Lower lobe of right lung (tissue), 2 donors: Measurements from ENCODE around the gene BORCS8. TPM values are rescaled to one million over a fixed set of nuclear protein-coding genes. Genes with fewer than 3 reads are reported as not detected.

Source experiments
- ATAC-seq, 2 donors: fragments of 200-7000 bp; cut with Tn5 transposase; one replicate each; pipeline ENCODE4 v1.9.1; 2020 to 2022; ENCODE audit warnings: mild to moderate bottlenecking in 2 of 2, moderate library complexity in 2 of 2
- DNase-seq: peaks from one replicate; pipeline ENCODE4 v3.0.0-alpha.2; 2020
- H3K27ac ChIP-seq: fragments of 200-600 bp; one replicate; pipeline ENCODE4 v1.8.0; 2022
- H3K27me3 ChIP-seq: fragments of 200-600 bp; one replicate; pipeline ENCODE4 v1.8.0; 2022; ENCODE audit warnings: low read depth
- H3K36me3 ChIP-seq: fragments of 200-600 bp; one replicate; pipeline ENCODE4 v1.8.0; 2022; ENCODE audit warnings: mild to moderate bottlenecking
- H3K4me1 ChIP-seq: fragments of 200-600 bp; one replicate; pipeline ENCODE4 v1.8.0; 2022
- H3K4me3 ChIP-seq: fragments of 200-600 bp; one replicate; pipeline ENCODE4 v1.8.0; 2022; ENCODE audit warnings: mild to moderate bottlenecking
- H3K9me3 ChIP-seq: fragments of 200-600 bp; one replicate; pipeline ENCODE4 v1.8.0; 2022
- CTCF ChIP-seq: fragments of 200-600 bp; IDR thresholded peaks from one replicate; pipeline ENCODE4 v1.8.0; 2022; ENCODE audit warnings: antibody characterized with exemption, mild to moderate bottlenecking
- intact Hi-C: fragments of 100-400 bp; cut with DNase I; formaldehyde crosslinking; loops from one replicate; pipeline ENCODE4 v1.11.0; 2022
- total RNA-seq: library from RNA; stranded (reverse); fragmentation: NEBNext Ultra II Directional; extraction: Animal tissue kit (Norgen Biotek cat#: 25700); gene quantifications from one replicate; pipeline ENCODE4 v1.2.1, GENCODE V29; 2021
- donor health status: DM: no; HTN: yes; CAD: no; lungs with severe emphysema.

The BORCS8 gene
- total RNA-seq, 1 donor from 2014 or later: 29.4 TPM

GRCh38 chr19:19226663-19227062 is 34.7 kb upstream of the BORCS8 start:
- no peak overlapping the region for H3K27ac ChIP-seq
- H3K4me1 ChIP-seq: peaks cover 10% of the 10 kb centered on the region
- TF ChIP-seq CTCF: no peak
- H3K4me3 ChIP-seq: no peak overlapping the region
- ATAC-seq (no peak), DNase-seq (no peak)
- intact Hi-C loops: no loop called here
- peaks cover 45% of the 10 kb centered on the region for H3K27me3 ChIP-seq
- no peaks in the 10 kb centered on the region for H3K9me3 ChIP-seq
- no peaks in the 10 kb centered on the region for H3K36me3 ChIP-seq

- H3K36me3 ChIP-seq: no peaks in the 10 kb centered on the region
- no peak overlapping the region for H3K4me3 ChIP-seq
- DNase-seq: no peak
- H3K27me3 ChIP-seq: peaks cover 45% of the 10 kb centered on the region
- no peak for ATAC-seq
- intact Hi-C loops: no loop called here
- H3K27ac ChIP-seq: no peak overlapping the region
- peaks cover 10% of the 10 kb centered on the region for H3K4me1 ChIP-seq
- no peak for TF ChIP-seq CTCF
- H3K9me3 ChIP-seq: no peaks in the 10 kb centered on the region
These were observed 34.3 kb upstream of the BORCS8 start for GRCh38 chr19:19226204-19226603.

GRCh38 chr19:19224852-19225494 is 33.0 kb upstream of the BORCS8 start:
- ATAC-seq (peak; percentile 87 to 90), DNase-seq (peak; percentile 87)
- TF ChIP-seq CTCF: peak; percentile 75
- Histone ChIP-seq H3K4me3 (peak overlapping the region; percentile 55), H3K27me3 (peaks cover 45% of the 10 kb centered on the region), H3K27ac (no peak overlapping the region), H3K36me3 (no peaks in the 10 kb centered on the region), H3K9me3 (no peaks in the 10 kb centered on the region), H3K4me1 (peaks cover 10% of the 10 kb centered on the region)
- intact Hi-C loops: no loop called here

- Histone ChIP-seq H3K4me1 (peaks cover 10% of the 10 kb centered on the region), H3K36me3 (no peaks in the 10 kb centered on the region), H3K4me3 (peak overlapping the region; percentile 55), H3K27ac (no peak overlapping the region), H3K27me3 (peaks cover 45% of the 10 kb centered on the region), H3K9me3 (no peaks in the 10 kb centered on the region)
- no peak for DNase-seq
- intact Hi-C loops: no loop called here
- ATAC-seq: no peak
- no peak for TF ChIP-seq CTCF
These were observed 32.3 kb upstream of the BORCS8 start for GRCh38 chr19:19224150-19224851.

- H3K4me3 ChIP-seq: no peak overlapping the region
- no peaks in the 10 kb centered on the region for H3K9me3 ChIP-seq
- H3K4me1 ChIP-seq: peaks cover 10% of the 10 kb centered on the region
- no peaks in the 10 kb centered on the region for H3K36me3 ChIP-seq
- peaks cover 45% of the 10 kb centered on the region for H3K27me3 ChIP-seq
- H3K27ac ChIP-seq: no peak overlapping the region
- no peak for ATAC-seq
- DNase-seq: no peak
- TF ChIP-seq CTCF: no peak
- intact Hi-C loops: no loop called here
These were observed 31.7 kb upstream of the BORCS8 start for GRCh38 chr19:19223636-19224035.
